GM12872 (cell line): ENCODE measurements around the gene MOSMO.

ENCODE experiments used
- TF ChIP-seq, protein P1 (sequence below): IDR thresholded peaks from 3 replicates; pipeline ENCODE4 v1.5.1; 2011; ENCODE audit warnings: low read depth, mild to moderate bottlenecking, low read length, moderate library complexity; ENCODE audit not compliant: insufficient read depth

MOSMO gene

DNA sequence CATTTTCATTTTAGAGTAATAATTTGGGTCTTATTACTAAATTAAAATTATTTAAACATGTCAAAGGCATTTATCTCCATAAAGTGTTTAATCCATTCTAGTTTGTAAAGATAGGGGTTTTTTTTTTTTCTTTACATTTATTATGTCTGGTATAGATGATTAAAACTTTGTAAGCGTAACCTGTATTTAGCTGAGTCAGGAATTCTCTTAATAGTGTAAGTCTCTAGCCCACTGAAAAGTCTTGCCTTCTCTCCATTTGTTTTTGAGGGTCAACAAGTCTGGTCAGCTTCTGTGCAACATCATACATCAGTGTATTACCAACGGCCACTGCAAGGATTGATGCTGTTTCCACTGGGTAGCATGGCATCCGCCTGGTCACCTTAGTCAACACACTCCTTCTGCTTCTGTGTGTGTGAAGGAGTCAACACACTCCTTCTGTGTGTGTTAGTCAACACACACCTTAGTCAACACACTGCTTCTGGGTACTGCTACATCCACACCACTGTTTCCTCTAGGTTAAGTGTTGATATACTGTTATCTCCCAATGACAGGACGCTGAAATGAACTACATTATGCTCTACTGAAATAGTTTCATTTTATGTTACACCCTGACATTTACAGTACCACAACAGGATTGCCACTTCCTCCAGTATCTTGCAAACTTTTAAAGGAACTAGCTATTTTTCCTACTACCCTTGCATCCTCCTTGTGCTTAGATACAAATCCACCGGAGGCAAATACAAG lies 47.1 kb downstream of the MOSMO start:
- TF ChIP-seq, protein P1, sequence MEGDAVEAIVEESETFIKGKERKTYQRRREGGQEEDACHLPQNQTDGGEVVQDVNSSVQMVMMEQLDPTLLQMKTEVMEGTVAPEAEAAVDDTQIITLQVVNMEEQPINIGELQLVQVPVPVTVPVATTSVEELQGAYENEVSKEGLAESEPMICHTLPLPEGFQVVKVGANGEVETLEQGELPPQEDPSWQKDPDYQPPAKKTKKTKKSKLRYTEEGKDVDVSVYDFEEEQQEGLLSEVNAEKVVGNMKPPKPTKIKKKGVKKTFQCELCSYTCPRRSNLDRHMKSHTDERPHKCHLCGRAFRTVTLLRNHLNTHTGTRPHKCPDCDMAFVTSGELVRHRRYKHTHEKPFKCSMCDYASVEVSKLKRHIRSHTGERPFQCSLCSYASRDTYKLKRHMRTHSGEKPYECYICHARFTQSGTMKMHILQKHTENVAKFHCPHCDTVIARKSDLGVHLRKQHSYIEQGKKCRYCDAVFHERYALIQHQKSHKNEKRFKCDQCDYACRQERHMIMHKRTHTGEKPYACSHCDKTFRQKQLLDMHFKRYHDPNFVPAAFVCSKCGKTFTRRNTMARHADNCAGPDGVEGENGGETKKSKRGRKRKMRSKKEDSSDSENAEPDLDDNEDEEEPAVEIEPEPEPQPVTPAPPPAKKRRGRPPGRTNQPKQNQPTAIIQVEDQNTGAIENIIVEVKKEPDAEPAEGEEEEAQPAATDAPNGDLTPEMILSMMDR: no peak

DNA sequence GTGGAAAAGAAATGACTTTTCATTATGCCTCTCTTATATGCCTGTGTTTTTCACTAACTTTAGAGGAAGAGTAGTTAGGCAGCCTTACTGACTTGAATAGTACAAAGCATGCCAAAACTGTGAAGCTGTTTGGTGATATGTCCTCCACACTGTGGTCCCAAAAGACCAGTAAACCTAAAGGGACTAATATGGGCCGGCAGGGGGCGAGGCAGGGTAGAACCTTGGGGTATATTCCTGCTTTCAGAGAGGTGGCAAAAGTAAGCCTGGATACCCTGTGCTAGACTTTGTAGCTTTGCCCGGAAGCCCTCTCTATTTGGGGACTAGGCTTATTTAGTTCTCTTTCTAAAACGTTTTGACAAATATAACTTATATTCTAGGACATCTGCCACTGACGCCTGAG lies 48.0 kb downstream of the MOSMO start:
- TF ChIP-seq, protein P1: no peak

DNA sequence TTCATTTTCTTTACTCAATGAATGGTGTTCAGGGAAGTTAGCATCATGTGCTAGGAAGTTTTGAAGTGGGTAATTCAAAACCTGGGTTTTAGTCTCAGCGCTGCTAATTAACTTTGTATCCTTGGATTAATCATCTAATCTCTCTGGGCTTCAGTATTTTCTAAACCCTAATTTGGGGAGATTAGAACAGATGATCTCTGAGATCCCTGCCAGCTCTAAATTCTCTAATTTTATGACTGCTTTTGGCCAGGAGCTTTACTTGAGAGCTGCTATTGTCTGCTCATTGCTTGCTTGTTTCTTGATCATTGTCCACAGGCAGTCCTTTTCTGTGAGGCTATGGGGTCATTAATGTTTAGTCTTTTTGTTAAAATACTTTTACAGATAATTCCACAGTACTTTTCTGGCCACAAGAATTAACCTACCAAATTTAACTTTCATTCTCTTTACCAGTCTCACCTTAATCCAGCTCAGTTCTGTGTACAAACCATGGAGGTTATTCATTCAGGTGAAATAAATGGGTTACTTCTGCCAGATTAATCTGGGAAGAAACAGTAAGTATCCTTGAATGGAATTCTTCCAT lies 56.1 kb downstream of the MOSMO start:
- TF ChIP-seq, protein P1: no peak

DNA sequence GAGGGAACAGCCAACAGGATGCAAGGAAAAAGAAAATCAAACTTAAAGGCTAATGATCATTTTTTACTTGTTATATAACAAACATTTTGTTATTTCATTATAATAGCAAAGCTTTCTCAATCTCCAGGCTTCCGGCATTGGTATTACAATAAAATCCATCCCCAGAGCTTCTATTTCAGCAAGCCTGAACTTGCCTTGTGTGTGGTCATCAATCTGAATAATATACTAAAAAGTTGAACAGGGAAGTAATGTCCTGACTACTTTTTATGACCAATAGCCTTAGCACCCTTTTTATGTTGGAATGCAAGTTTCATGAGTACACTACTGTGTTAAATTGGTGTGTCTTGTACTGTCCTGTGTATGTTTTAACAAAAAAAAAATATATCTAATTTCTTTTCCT lies 57.3 kb downstream of the MOSMO start:
- TF ChIP-seq, protein P1: no peak

DNA sequence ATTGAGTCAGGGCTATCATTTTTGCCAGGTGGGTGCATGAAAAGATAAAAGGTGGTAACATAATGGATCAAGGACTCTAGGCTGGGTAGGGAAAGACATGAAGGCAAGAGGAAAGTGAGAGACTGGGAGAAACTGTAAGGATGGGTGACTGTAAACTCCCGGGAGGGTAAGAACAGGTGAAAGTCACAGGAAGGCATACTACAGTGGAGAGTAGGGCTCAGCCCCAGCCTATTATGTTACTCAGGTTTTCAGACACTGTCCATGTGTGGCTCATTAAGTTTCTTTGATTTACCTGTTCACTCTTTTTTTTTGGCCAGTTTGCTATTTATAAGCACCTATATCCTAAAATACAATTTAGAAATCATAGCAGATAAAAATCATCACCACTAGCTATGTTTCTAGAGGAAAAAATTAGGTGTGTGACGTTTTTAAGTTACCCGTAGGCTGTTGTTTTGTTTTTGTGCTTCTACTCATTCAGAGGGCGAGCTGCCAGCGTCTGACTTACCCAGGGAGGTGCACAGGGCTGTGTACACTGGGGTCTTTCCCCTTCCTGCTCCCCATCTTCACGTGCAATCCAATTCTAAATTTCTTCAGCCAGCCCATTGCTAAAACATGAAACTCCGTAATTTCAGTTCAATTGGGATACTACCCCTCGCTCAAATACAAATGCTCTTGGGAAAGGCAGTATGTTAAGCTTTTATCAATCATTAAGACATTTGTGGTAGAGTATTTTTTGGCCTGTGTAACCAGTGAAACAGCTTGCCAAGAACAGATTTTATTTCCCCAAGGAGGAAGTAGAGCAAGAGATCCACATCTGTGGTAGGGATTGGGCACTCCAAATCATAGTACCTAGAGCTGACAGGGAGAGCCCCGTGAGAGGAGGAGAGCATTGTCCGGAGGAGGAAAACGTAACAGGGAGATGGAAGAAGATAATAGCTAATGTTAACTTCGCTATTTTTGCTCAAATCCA lies 62.7 kb downstream of the MOSMO start:
- TF ChIP-seq, protein P1: no peak

DNA sequence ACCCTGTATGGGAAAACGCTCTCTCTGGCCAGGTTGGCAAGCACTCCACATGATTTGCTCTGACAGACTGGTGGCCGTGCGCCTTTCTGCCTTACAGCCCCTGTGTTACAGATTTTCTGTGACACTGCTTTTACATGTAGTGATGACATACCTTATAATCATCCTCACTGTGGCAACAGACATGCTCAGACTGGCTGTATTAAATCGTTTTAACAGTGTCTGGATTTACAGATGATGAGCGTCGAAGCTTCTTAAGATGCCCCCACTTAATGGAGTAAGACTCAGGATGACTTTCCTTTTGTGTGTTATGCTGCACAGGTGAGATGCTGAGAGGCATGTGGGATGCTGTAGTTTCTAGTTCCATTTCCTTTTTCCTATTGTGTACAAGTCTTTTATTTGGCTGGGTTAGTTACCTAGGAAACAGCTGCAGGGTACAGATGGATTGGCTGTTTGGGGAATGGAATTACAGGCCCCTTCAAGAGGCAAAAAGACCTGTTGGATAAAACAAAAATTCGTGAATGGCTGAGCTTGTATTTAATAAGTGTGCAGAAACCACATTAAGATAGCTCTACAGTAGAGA lies 63.5 kb downstream of the MOSMO start:
- TF ChIP-seq, protein P1: no peak

DNA sequence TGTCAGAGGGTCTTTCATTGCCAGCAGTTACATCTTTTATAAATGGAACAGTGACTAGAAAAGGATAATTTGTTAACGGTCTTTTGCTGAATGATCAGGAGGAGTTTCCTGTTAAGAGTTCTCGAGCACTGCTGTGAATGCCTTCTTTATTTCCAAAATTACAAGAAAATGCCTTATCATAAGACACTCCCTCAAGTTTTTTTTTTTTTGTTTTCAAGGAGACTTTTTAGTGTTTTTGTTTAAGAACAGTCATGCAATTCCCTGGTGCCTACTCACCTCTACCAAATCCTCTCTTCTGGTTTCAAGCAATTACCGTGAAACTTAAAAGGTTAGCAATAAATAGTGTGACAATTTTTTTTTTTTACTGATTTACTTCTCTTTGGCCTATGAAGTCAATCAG lies 65.4 kb downstream of the MOSMO start:
- TF ChIP-seq, protein P1: no peak
